Globus pallidus (tissue), 1 donor: ENCODE results near the gene BTRC.

Source experiments
- DNase-seq: peaks from one replicate; pipeline ENCODE4 v3.0.0-alpha.2; 2015; ENCODE audit warnings: low spot score

The BTRC gene

DNA sequence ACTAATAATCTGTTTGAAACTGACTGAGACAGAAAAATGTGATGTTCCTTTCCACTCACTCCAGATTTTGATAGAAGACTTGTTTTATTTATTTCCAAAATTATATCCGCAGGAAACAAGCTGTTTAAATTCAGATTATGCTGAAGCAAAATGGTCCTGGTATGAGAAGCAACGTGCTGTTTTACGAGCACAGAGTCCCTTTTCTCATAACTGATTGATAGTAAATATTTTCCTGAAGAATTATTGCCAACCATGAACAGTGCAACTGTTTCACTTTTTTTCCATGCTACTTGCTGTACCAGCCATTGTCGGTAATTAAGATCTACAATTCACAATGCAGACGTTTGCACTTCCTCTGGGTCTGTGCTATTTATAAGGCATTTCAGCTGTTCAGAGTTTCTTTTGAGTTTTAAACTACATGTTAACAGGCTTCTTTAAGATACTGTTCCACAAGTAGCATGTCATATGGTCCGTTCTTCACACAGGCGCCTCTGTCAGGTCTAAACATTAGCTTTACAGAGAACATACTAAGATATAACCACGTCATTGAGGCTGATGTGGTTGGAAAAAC is 130.3 kb downstream of the BTRC start:
- no peak for DNase-seq

DNA sequence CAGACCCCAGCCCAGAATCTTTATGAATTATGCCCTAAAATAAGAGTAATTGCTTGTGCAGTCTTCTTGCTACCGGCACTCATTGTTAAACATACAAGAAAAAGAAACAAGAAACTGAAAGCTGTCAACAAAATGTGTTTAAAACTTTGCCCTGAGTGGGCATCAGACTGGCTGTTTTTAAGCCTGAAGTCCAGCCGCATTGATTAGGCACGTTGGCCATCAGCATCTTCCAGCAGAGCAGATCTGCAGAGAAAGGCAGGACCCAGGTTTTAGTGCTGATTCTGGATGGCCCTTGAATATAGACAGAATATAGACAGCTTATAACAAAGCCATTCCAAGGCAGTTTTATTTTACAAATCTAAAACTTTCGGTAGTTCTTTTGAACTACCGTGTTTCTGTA is 131.2 kb downstream of the BTRC start:
- no peak for DNase-seq

DNA sequence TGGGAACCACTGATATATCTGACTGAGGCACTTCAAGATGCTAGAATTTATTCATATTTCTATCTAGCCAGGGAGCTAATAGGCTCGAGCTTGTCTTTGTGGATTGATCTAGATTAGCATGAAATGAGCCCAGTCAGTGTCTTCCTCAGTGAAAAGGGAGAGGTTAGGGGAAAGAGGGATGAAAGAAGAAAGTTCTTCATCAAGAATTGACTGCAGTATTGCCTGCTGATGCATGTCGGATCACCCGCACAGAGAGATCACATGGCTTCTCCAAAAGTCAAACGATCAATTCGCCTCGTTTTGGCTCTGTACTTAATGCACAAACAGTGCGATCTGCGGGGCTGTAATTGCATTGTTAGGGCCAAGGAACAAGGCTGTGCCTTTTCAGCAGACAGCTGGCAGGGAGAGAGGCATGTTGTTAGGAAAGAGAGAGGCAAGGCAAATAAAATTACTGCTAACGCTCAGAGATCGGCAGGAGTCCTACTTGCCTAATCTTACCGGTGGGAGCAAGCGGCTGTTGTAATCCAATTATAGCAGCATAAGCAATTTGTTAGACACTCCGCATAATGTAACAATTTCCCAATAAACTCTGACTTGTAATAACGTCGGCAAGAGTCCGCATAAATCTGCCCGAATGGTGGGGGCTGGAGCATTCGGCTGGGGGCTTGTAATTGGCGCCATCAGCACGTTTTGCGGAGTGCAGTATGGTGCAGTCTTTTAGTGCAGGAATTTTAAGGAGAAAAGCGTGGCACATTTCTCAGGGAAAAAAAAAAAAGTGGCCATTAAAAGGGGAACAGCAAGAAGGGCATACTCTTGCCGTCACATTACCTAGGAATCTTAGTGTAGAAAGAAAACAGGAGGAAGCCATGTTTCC is 132.0 kb downstream of the BTRC start:
- DNase-seq = peak; percentile 52

DNA sequence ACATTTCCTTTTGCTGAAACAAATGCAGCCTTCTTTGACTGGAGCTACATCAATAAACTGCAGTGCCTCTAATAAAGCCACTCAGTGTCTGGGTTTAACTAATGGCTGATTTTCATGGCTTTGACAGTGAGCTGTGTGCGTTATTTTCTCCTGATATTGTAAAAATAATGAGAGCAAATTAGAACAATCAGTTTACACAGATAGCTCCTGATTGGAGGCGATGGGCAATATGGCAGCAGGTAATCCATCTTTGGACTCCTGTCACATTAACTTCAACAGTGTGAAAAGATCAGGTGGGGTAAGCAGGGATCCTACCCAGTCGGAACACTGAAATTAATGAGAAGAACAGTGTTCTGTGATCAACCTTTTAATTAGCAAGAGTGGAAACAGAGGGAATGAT is 133.4 kb downstream of the BTRC start:
- no peak for DNase-seq

DNA sequence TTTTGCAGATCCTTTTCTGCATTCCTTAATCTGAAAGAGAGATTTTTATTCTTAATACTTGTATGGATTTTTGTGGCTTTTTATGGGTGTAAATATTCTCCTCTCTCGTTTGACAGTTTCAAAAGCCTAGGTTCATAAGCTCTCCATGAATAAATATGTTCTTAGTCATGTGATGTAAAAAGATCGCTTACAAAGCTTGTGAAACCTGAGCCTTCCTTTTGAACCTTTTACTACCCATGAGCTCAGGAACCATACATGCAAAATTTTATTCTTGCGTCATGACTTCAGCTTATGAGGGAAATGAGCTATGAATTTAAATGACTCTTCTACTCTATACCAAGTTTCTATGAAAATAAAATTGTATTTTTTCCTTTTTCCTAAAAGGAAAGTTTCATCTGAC is 135.4 kb downstream of the BTRC start:
- no peak for DNase-seq

DNA sequence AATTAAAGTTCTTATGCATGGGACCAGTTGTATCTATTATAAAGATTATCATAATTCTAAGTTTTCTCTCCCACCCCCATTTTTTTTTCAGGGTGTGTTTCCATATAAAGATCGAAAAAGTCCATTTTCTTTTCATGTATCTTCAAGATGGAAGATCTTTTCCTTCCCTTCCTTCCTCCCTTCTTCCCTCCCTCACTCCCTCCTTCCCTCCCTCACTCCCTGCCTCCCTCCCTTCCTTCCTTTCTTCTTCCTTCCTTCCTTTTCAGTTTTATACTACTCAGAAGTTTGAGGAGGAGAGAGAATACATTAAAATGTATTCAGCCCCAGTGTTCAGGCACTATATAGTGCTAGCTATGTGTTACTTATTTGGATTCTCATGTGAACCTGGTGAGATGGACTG is 136.1 kb downstream of the BTRC start:
- DNase-seq = no peak

DNA sequence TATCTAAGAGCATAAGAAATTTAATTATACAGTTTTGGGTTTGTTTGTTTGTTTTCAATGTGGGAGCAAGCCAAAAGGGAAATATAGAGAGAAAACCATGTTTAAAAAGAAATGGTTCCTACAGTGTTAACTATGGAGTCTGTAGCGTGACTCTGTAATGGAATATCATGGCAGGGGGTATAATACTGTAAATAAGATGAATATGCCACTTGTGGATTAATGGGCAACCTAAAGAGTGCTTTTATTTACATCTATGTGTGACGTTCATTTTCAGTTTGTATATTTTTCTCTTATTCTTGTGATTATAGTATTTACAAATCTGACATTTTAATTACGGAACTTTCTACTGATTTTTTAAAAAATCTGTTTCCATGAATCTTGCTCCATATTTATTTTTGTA is 138.2 kb downstream of the BTRC start:
- no peak for DNase-seq

DNA sequence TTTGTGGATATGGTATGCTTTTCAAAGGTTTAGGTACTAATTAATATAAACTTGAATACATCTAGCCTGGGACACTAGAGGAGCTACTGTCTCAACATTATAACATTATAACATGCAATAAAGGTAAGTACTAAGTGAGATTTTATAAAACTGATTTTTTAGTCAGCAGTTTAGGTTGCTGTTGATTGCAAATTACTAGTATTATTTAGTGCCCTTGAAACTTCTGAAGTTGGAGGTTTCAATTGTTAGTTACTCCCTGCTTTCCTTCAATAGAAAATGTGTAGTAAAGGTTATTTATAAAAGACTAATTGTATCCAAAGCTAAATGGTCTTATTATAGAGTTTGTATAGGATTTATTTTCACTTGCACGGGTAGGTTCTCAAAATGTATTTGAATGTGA is 138.8 kb downstream of the BTRC start:
- no peak for DNase-seq

DNA sequence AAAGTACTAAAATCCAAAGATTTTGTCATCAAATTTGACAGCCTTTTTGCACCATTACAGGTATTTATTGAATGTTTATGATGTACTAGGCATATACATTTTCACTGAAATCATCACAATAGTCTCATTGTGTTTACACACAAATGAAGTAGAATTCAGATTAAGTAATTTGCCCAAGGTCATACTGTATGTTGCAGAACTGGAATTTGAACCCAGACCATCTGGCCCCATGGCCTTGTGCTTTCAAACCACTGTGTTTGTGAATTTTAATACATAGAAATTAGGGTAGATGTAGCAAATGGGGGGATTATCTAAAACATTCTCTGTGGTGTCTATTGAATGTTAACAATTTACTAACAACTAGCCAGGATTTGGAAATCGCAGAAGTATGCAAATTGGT is 139.3 kb downstream of the BTRC start:
- DNase-seq = no peak

DNA sequence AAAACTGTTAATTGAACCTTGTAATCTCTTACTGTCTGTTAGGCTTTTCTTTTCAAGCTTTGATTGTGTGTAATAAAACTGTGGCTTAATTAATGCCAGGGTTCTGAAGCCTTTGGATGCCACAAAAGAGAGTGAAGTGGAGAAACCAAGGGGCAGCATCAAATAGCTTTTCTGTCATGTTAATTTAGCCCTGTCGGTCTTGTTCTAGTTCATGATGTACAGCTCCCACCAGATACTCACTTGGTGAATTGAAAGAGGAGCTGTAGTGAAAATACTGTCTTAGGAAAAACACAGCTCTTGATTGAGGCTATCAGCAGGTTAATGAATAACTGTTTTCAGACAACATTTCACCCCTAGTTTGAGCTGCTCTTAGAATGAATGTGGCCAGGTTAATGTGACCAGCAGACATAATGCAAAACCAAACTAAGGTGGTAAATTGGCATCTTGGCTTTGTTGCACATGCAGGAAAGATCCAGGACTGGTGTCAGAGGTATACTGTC is 139.9 kb downstream of the BTRC start:
- DNase-seq = no peak

DNA sequence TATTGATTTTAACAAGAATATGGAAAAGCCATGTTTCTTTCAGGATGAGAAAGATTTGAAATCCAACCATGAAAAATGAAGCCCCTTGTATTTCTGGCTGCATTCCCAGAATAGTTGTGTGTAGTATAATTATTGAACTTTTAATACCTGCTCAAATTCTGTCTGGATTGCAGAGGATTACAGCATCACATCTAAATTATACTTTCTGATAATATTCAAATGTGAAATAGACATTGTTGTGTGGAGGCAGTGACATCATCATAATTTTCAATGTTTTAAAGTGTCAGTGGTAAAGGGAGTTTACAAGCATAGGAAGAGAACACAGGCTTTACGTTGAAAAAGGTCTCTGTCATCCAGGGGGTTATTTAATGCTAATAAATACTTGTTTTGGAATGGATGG is 140.7 kb downstream of the BTRC start:
- no peak for DNase-seq

DNA sequence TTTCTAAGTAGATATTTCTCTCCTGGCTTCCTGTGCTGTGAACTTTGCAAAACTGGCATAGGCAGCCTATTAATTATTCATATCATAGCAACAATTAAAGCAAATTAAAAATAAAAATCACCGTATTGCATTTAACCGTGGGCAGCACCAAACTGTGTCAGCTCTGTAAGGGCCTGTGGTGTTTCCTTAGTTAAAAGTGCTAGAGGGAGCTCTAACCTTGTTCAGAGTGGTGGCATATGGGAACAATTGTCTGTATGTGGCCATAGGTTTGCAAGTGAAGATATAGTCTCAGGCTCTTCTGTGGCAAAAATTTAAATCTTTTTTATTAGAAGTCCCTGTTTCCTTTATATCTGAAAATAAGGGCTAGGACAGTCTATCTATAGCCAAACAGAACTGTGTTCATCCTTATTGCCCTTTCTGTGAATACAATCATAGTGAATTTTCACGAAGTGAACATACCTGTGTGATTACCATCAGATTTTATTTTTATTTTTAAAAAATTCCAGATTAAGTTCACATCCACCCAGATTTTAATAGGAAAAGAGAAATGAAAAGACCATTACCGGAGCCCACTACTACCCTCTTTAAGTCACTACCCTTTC is 141.5 kb downstream of the BTRC start:
- no peak for DNase-seq

DNA sequence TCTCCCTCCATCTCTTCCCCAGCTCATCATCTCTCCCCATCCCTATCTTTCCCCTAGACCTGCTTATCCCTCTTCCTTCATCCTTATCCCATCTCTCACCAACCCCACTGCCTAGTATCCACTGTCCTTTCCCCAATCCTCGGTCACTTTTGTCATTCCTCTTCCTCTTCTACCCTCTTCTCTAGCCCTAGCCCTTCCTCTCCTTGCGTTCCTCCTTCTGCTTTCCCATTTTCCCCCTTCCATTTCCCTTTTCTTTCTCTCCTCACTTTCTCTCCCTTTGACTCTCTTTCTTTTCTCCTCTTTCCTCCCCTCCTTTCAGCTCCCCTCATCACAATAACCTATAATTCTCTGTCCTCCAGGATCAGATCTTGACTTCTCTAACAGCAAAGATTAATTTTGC is 150.5 kb downstream of the BTRC start:
- no peak for DNase-seq

DNA sequence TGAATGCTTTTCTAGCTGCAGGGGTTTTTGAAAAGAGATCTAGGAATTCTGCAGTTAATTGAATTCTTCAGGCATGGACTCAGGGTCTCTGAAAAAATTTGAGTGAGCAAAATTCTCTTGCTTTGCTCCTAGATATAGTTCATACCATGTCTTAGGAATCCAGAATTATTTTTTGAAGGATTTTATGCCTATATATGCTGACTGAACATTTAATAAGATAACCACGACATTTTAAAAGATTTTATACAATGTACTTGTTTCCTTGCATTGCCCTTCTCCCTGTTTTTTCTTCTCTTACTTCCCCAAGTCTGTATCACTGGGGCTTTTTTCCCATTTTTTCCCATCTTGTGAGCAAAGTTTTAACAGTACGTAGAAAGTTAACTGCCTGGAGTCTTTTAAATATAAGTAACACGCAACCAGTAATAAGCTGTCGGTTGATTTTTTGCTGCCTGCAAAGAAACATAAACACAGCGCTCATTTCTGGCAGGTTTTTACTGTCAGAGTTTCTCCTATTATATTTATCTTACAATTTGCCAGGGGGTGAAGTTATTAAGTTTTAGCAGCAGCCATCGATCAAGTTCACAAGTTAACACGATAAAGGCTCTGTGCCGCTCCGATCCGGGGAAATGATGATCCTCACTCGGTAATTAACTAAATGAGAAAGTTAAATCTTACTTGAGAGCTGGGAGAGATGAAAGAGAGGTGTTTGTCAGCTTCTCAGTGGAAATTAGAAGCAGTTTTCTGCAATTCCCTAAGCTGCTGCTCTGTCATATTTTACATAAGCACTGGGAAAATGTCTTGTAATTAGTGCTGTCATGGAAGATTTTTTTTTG is 153.1 kb downstream of the BTRC start:
- DNase-seq = no peak

DNA sequence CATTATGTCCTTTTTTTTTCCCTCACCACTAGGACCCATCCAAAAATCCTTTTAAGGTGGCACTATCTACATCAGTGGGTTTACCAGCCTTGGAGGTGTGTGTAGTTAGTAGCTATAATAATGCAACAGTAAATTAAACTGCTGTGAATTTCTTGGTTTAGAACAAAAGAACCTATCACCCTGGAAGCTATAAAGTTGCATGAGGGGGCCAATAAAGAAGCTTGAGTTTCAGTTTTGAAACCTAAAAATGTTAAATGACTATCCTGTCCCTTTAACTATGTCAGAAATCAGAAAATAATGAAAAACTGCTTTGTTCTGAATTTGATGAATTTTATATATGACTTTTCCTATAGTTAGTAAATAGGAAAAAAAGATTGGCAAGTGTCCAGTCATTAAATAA is 153.9 kb downstream of the BTRC start:
- no peak for DNase-seq

DNA sequence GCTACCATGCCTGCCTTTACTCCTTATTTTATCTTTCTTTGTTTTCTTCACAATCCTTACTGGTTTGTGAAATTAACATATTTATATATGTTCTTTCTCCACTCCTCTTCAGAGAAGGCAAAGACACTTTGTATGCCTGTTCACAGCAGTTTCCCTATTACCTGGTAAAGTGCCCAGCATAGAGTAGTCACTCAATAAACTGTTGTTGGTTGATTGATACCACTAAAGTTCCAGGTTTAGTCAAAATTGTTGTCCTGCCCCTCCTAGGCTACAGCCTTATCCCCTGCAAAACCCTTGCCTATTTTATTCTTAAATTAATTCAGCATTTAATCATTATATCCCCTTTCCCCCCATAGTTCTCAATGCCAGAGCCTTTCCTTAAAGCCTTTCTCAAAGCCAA is 158.0 kb downstream of the BTRC start:
- no peak for DNase-seq

DNA sequence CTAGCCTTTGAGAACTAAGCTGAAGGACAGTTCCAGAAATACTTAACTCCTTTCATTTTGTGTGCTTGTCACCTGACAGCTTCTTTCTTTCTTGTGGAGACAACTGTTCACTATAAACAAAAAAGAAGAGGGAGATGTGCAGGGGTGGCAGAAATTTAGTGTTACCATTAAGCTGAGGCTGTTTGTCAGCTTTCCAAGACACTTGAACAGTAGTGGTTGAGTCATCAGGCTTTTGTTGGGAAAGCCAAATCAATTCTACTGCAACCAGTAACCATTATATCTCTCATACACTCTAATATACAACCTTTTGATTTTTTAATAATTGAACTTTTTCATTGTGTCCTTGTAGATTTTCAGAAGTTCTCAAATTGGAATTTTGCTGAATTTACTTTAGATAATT is 158.8 kb downstream of the BTRC start:
- DNase-seq = no peak

DNA sequence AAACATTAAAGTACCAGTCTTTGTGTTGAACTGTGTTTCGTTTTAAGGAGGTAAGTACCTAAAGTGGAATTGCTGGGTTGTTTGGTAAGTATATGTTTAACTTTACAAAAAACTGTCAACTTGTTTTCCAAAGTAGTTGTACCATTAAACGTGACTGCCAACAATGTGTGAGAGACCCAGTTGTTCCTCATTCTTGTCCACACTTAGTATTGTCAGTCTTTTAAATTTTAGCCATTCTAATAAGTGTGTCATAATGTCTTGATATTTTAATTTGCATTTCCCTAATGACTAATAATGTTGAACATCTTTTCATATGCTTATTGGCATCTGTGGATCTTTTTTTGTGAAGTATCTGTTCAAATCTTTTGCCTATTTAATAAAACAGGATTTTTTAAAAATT is 159.8 kb downstream of the BTRC start:
- DNase-seq = no peak

DNA sequence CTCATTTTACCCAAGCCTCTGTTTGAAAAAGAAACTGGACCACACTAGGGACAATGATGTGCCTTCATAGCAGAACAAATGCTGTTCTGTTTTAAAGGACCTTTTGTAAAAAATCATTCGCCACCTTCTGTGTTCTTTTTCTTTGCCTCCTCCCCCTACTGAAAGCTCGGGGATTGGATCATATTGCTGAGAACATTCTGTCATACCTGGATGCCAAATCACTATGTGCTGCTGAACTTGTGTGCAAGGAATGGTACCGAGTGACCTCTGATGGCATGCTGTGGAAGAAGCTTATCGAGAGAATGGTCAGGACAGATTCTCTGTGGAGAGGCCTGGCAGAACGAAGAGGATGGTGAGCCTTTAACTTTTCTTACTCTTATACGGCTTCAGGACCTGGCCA is 171.9 kb downstream of the BTRC start:
- DNase-seq = peak; percentile 57

DNA sequence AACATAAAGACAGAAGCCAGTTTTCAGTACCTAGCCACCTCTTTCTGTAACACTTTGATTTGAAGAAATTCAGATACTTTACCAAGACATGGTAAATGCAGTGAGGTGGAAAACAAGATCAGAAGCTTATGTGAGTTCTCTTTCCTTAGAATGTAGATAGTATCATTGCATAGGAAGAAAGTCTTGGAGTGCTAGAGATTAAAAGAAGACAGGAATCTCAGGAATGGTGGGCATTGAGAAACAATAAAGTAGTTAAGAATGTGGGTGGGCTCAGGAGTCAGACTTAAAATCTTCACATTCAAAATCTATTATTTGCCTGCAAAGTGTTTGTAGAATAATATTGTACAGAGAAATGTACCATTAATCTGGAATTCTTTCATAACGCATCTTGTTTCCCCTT is 175.2 kb downstream of the BTRC start:
- no peak for DNase-seq

DNA sequence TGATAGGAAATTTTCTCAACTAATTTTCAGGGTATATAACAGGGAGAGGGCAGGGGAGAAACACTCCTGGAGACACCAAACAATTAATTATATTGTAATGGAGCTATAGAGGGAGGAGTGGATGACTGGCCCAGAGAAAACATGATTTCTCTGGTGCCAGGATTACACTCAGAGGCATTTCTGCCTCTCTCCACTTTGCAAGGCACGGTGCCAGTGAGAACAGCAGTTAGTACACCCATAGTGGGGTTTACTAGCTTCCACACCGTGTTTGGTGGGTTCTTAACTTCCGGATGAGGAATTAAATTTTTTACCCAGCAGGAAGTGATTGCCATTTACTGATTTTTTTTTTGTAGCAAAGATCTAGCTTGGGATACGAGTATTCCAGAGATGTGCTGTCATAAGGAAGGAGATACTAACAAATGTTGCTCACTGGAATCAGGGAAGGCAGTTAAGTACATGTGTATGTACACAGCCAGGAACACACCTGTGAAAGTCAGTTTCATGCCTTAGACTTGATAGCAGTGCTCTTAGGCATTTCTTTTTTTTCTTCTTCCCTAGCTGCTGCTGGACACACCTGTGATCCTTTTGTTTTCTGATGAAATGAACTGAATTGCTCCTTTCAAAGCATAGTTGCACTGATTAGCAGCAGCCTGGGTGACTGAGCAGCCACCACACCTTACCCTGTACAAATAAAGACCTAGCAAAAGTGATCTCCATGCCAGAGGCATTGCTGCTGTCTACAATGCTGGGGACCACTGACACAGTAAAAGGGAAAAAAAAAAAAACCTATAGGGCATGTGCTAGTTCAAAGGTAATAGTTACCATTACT is 176.0 kb downstream of the BTRC start:
- no peak for DNase-seq

DNA sequence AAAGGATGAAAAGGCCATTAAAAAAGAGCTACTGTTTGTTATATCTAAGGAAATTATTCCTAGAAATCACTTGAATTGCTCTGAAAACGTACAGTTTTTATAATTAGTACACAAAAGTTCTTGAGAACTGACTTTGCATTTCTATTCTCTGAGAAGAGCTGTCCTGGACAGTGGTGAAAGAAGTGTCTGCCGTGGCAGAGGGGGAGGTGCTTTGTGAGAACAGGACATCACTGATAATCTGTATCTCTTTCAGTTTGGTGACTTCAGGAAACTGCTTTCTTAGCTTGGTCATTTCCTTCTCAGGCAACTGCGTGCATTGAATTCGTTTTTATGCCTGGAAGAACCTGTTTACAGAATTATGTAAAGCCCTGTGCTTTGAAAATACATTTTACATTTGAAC is 182.0 kb downstream of the BTRC start:
- DNase-seq = no peak
